H9 (cell line): ENCODE results near the gene TNFSF4. TPM values are rescaled to one million over a fixed set of nuclear protein-coding genes. Genes with fewer than 3 reads are reported as not detected.

ENCODE experiments used
- DNase-seq: peaks from one replicate; pipeline ENCODE4 v3.0.0-alpha.2; 2017
- H2AFZ ChIP-seq: one replicate; pipeline ENCODE4 v1.6.1; 2013; ENCODE audit warnings: mild to moderate bottlenecking, low read length, control low read depth, moderate library complexity
- H2AK5ac ChIP-seq: 2 replicates; pipeline ENCODE4 v1.6.1; 2013; ENCODE audit warnings: low read length, control low read depth, mixed read lengths; ENCODE audit not compliant: insufficient read length
- H2BK120ac ChIP-seq: one replicate; pipeline ENCODE4 v1.6.1; 2013; ENCODE audit warnings: low read depth, mild to moderate bottlenecking, low read length, control low read depth, inconsistent platforms; ENCODE audit not compliant: poor library complexity, severe bottlenecking
- H2BK12ac ChIP-seq: 2 replicates; pipeline ENCODE4 v1.6.1; 2013; ENCODE audit warnings: low read length, control low read depth, mixed read lengths, low read depth; ENCODE audit not compliant: insufficient read length
- H2BK15ac ChIP-seq: 2 replicates; pipeline ENCODE4 v1.6.1; 2013; ENCODE audit warnings: low read depth, low read length, control low read depth
- H2BK20ac ChIP-seq: one replicate; pipeline ENCODE4 v1.6.1; 2013; ENCODE audit warnings: low read depth, mild to moderate bottlenecking, low read length, control low read depth, inconsistent platforms; ENCODE audit not compliant: poor library complexity, severe bottlenecking
- H2BK5ac ChIP-seq: 2 replicates; pipeline ENCODE4 v1.6.1; 2013; ENCODE audit warnings: low read length, control low read depth, mixed read lengths; ENCODE audit not compliant: insufficient read length
- H3K14ac ChIP-seq: 2 replicates; pipeline ENCODE4 v1.6.1; 2013; ENCODE audit warnings: low read length, control low read depth; ENCODE audit not compliant: insufficient read depth
- H3K18ac ChIP-seq: 2 replicates; pipeline ENCODE4 v1.6.1; 2013; ENCODE audit warnings: low read depth, mild to moderate bottlenecking, mixed read lengths, low read length, control low read depth; ENCODE audit not compliant: insufficient read length
- H3K23ac ChIP-seq: 2 replicates; pipeline ENCODE4 v1.6.1; 2013; ENCODE audit warnings: low read length, control low read depth, mixed read lengths, low read depth; ENCODE audit not compliant: insufficient read length
- H3K23me2 ChIP-seq: 2 replicates; pipeline ENCODE4 v1.6.1; 2013; ENCODE audit warnings: low read depth, mild to moderate bottlenecking, mixed read lengths, low read length, control low read depth; ENCODE audit not compliant: insufficient read length, poor library complexity, severe bottlenecking
- H3K27ac ChIP-seq: 2 replicates; pipeline ENCODE4 v1.5.1; 2013; ENCODE audit warnings: low read length, control low read depth, mixed read lengths, low read depth; ENCODE audit not compliant: insufficient read length
- H3K27me3 ChIP-seq: 2 replicates; pipeline ENCODE4 v1.6.1; 2013; ENCODE audit warnings: low read length, control low read depth, inconsistent platforms; ENCODE audit not compliant: insufficient read depth
- H3K4ac ChIP-seq: 2 replicates; pipeline ENCODE4 v1.6.1; 2013; ENCODE audit warnings: low read depth, mild to moderate bottlenecking, control low read depth, inconsistent platforms, low read length, moderate library complexity
- H3K4me1 ChIP-seq: 2 replicates; pipeline ENCODE4 v1.6.1; 2013; ENCODE audit warnings: low read length, control low read depth, inconsistent platforms; ENCODE audit not compliant: insufficient read depth
- H3K4me2 ChIP-seq: 2 replicates; pipeline ENCODE4 v1.6.1; 2013; ENCODE audit warnings: low read length, control low read depth, mixed read lengths; ENCODE audit not compliant: insufficient read length, insufficient read depth
- H3K56ac ChIP-seq: 2 replicates; pipeline ENCODE4 v1.6.1; 2013; ENCODE audit warnings: low read depth, mild to moderate bottlenecking, mixed read lengths, low read length, control low read depth; ENCODE audit not compliant: insufficient read length
- H3K79me1 ChIP-seq: 2 replicates; pipeline ENCODE4 v1.6.1; 2013; ENCODE audit warnings: low read depth, mild to moderate bottlenecking, moderate library complexity, low read length, control low read depth, inconsistent platforms; ENCODE audit not compliant: insufficient read depth, poor library complexity, severe bottlenecking
- H3K79me2 ChIP-seq: 2 replicates; pipeline ENCODE4 v1.6.1; 2013; ENCODE audit warnings: low read length, control low read depth, inconsistent platforms; ENCODE audit not compliant: insufficient read depth
- H3K9ac ChIP-seq: 2 replicates; pipeline ENCODE4 v1.6.1; 2013; ENCODE audit warnings: low read length, control low read depth, mixed read lengths; ENCODE audit not compliant: insufficient read length; ENCODE audit errors: extremely low read depth
- H3K9me3 ChIP-seq: one replicate; pipeline ENCODE4 v1.6.1; 2013; ENCODE audit warnings: low read depth, low read length, inconsistent platforms; ENCODE audit not compliant: control insufficient read depth
- H3T11ph ChIP-seq: one replicate; pipeline ENCODE4 v1.6.1; 2013; ENCODE audit warnings: mild to moderate bottlenecking, low read length, control low read depth, inconsistent platforms
- H4K20me1 ChIP-seq: one replicate; pipeline ENCODE4 v1.6.1; 2013; ENCODE audit not compliant: control insufficient read depth, insufficient read length, insufficient read depth
- H4K5ac ChIP-seq: 2 replicates; pipeline ENCODE4 v1.6.1; 2013; ENCODE audit warnings: low read depth, mild to moderate bottlenecking, mixed read lengths, low read length, control low read depth; ENCODE audit not compliant: insufficient read length
- H4K8ac ChIP-seq: replicated peaks from 2 replicates; pipeline ENCODE4 v1.6.1; 2013; ENCODE audit warnings: low read length, control low read depth, mixed read lengths, low read depth; ENCODE audit not compliant: insufficient read length
- H4K91ac ChIP-seq: 2 replicates; pipeline ENCODE4 v1.6.1; 2013; ENCODE audit warnings: low read depth, mild to moderate bottlenecking, moderate library complexity, mixed read lengths, low read length, control low read depth; ENCODE audit not compliant: insufficient read length
- H3K27ac Mint-ChIP-seq, 3 experiments: 2 replicates in 2 of 3; 3 replicates in 1 of 3; pipeline ENCODE4 v1.8.0; 2020 to 2021; ENCODE audit warnings: mixed read lengths in 3 of 3, mild to moderate bottlenecking in 1 of 3, moderate library complexity in 1 of 3
- H3K27me3 Mint-ChIP-seq: 2 replicates; pipeline ENCODE4 v1.8.0; 2021; ENCODE audit warnings: low read depth, mild to moderate bottlenecking, moderate library complexity, mixed read lengths
- H3K36me3 Mint-ChIP-seq, 3 experiments: 2 replicates in 2 of 3; 3 replicates in 1 of 3; pipeline ENCODE4 v1.8.0; 2020 to 2021; ENCODE audit warnings: low read depth in 3 of 3, mixed read lengths in 3 of 3; ENCODE audit not compliant: insufficient read depth in 1 of 3
- H3K4me1 Mint-ChIP-seq, 2 experiments: 2 replicates each; pipeline ENCODE4 v1.8.0; 2020; ENCODE audit warnings: mixed read lengths in 2 of 2
- H3K4me3 Mint-ChIP-seq, 2 experiments: 2 replicates in 1 of 2; 3 replicates in 1 of 2; pipeline ENCODE4 v1.8.0; 2020 to 2021; ENCODE audit warnings: mild to moderate bottlenecking in 2 of 2, mixed read lengths in 2 of 2, moderate library complexity in 1 of 2
- H3K9me3 Mint-ChIP-seq, 2 experiments: 2 replicates in 1 of 2; 3 replicates in 1 of 2; pipeline ENCODE4 v1.8.0; 2020; ENCODE audit warnings: mild to moderate bottlenecking in 2 of 2, mixed read lengths in 2 of 2, moderate library complexity in 1 of 2
- CTCF ChIP-seq: fragments of 200-600 bp; sonication (generic); conservative IDR thresholded peaks from 3 replicates; pipeline ENCODE4 v1.8.0; 2021; ENCODE audit warnings: antibody characterized with exemption, mild to moderate bottlenecking
- WGBS: extraction: QIAGEN DNeasy Blood & Tissue Kit; methylation state at CpG from one replicate; pipeline ENCODE4 v1.1.7; 2013; ENCODE audit warnings: missing lambda C conversion rate, low lambda C conversion rate, mixed read lengths; ENCODE audit not compliant: insufficient read length; ENCODE audit errors: extremely low coverage; 5-methylcytosine and 5-hydroxymethylcytosine counted together
- total RNA-seq: library from RNA; stranded (reverse); gene quantifications from 2 replicates; pipeline ENCODE4 v1.2.1, GENCODE V29; 2021

TNFSF4 gene
- total RNA-seq, 1 experiment from 2014 or later, result 0.28 TPM

GRCh38 chr1:173205146-173206051, 1.7 kb downstream of the TNFSF4 start:
- Histone ChIP-seq H3K9ac (no peak overlapping the region), H3K27ac (no peak overlapping the region), H2BK5ac (no peak overlapping the region), H2BK15ac (no peak overlapping the region), H4K8ac (no peak overlapping the region), H3K79me2 (no peaks in the 10 kb centered on the region), H3K27me3 (no peaks in the 10 kb centered on the region; the same call in 1 of the 2 replicates), H3T11ph (no peak overlapping the region), H3K4me2 (no peak overlapping the region), H2AFZ (no peak overlapping the region), H4K20me1 (no peaks in the 10 kb centered on the region), H3K23ac (no peak overlapping the region), H2AK5ac (no peak overlapping the region), H2BK120ac (no peak overlapping the region), H3K4ac (no peak overlapping the region), H3K23me2 (no peaks in the 10 kb centered on the region), H2BK20ac (no peak overlapping the region), H3K4me1 (peaks cover 1% of the 10 kb centered on the region; the same call in 1 of the 2 replicates), H3K18ac (no peak overlapping the region), H3K9me3 (no peaks in the 10 kb centered on the region), H3K56ac (no peak overlapping the region), H4K5ac (no peak overlapping the region), H2BK12ac (no peak overlapping the region), H4K91ac (no peak overlapping the region), H3K14ac (no peak overlapping the region), H3K79me1 (no peaks in the 10 kb centered on the region)
- H3K36me3 Mint-ChIP-seq, result no peaks in the 10 kb centered on the region
- DNase-seq, result no peak
- H3K4me1 Mint-ChIP-seq, result peaks cover 13 to 14% of the 10 kb centered on the region in 2 experiments
- peaks cover 49% of the 10 kb centered on the region for H3K27me3 Mint-ChIP-seq
- H3K9me3 Mint-ChIP-seq, result no peaks in the 10 kb centered on the region
- WGBS, result no CpG with 5 or more reads among the region's 7 CpGs
- 0 out of 7 replicates have a peak overlapping the region, but pooled peaks of 1 of the 3 experiments have one; percentile 20 for H3K27ac Mint-ChIP-seq
- no peak overlapping the region for H3K4me3 Mint-ChIP-seq
- no peak for TF ChIP-seq CTCF
